Esophagus (tissue), 2 donors: ENCODE measurements around the gene CRCP. TPM values are rescaled to one million over a fixed set of nuclear protein-coding genes. Genes with fewer than 3 reads are reported as not detected.
"Not testable (repeated sequence)": the region's sequence is repeated elsewhere in the genome, so short reads cannot be mapped to it uniquely, and the experiment has no call there.

Source experiments
- H3K27ac ChIP-seq, 2 donors: one replicate each; pipeline ENCODE4 v1.5.1; 2013; ENCODE audit warnings: low read depth in 2 of 2, mild to moderate bottlenecking in 2 of 2, inconsistent platforms in 1 of 2, low read length in 1 of 2, moderate library complexity in 1 of 2
- H3K27me3 ChIP-seq, 2 donors: one replicate each; pipeline ENCODE4 v1.6.1; 2013; ENCODE audit warnings: low read length in 2 of 2, control low read depth in 1 of 2, mild to moderate bottlenecking in 1 of 2; ENCODE audit not compliant: insufficient read depth in 2 of 2, control insufficient read depth in 1 of 2
- H3K36me3 ChIP-seq, 2 donors: one replicate each; pipeline ENCODE4 v1.6.1; 2013; ENCODE audit warnings: low read length in 1 of 2; ENCODE audit not compliant: control insufficient read depth in 2 of 2, insufficient read depth in 2 of 2
- H3K4me1 ChIP-seq, 2 donors: one replicate each; pipeline ENCODE4 v1.6.1; 2013; ENCODE audit warnings: low read length in 1 of 2; ENCODE audit not compliant: control insufficient read depth in 2 of 2, insufficient read depth in 2 of 2
- H3K4me3 ChIP-seq, 2 donors: one replicate each; pipeline ENCODE4 v1.5.1; 2013; ENCODE audit warnings: low read length in 2 of 2, mild to moderate bottlenecking in 2 of 2, low read depth in 1 of 2, moderate library complexity in 1 of 2
- H3K9me3 ChIP-seq, 2 donors: one replicate each; pipeline ENCODE4 v1.6.1; 2013; ENCODE audit warnings: mild to moderate bottlenecking in 2 of 2, low read depth in 1 of 2, low read length in 1 of 2, moderate library complexity in 1 of 2; ENCODE audit not compliant: control insufficient read depth in 2 of 2, insufficient read depth in 1 of 2
- WGBS, 2 donors: extraction: QIAGEN DNeasy Blood & Tissue Kit; methylation state at CpG; one replicate each; pipeline ENCODE4 v1.1.7; 2013; 5-methylcytosine and 5-hydroxymethylcytosine counted together
- polyA plus RNA-seq, 2 donors: library from polyadenylated mRNA; stranded (reverse); fragments of 200-250 nt; gene quantifications; one replicate each; pipeline ENCODE4 v1.2.3, GENCODE V29; 2013
- donor health status: healthy with polysubstance abuse.
- donor health status: Bipolar disorder and iron deficiency.

CRCP gene
- polyA plus RNA-seq: 10 to 100 TPM; 14.5 to 19.5 TPM

DNA sequence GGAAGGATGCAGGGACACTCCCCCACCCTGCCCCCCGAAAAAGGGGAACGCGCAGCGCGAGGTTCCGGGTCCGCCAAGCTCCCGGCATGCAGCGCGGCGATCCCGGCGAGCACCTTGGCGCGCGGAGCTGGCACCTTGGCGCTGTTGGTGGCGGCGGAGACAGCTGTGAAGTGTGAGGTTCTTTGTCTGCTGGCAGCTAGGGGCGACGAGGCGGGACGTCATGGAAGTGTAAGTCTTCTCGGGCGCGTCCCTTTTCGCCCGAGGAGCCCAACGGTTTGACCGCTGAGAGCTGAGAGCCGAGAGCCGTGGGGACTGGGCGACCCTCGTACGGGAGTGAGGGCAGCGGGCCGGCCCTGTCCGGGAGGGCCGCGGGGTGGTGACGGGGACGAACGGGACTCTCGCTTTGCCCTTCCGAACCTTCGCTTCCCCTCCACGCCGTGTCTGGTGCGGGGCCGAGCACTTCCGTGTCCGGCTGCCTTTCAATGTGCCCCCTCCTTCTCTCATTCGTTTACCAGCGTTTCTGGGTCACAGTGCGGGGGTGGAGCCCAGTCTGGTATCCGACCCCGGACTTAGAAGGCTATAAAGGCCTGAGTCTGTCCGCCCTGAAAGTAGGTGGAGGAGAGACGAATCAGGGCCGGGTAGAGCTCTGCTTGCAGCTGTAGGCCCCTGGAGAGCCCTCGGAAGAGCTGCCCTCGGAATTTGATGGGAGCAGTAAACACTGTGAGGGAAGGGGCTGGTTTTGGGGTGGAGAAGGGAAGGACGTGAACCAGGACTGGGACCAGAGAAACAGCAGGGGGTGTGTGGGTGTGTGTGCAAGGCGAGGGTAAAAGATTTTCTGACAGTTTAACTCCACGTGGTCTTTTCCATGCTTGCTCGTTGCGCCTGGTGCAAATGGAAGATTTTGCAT lies at the start of gene CRCP:
CRCP (plus strand) TSS at position 105 of the 907 bp plus-strand sequence; CDS start at position 221, 116 bp downstream.
- Histone ChIP-seq H3K4me1 (peaks cover 2 to 14% of the 10 kb centered on the region in 2 donors), H3K36me3 (peaks cover 0 to 4% of the 10 kb centered on the region in 2 donors), H3K27ac (peak within 1 kb of the TSS; percentile 97 to 98), H3K9me3 (no peaks in the 10 kb centered on the region), H3K27me3 (no peaks in the 10 kb centered on the region), H3K4me3 (peak within 1 kb of the TSS; percentile 88 to 94)
- WGBS, 2 donors: 0% methylated on average over 67 of the region's 67 CpGs

DNA sequence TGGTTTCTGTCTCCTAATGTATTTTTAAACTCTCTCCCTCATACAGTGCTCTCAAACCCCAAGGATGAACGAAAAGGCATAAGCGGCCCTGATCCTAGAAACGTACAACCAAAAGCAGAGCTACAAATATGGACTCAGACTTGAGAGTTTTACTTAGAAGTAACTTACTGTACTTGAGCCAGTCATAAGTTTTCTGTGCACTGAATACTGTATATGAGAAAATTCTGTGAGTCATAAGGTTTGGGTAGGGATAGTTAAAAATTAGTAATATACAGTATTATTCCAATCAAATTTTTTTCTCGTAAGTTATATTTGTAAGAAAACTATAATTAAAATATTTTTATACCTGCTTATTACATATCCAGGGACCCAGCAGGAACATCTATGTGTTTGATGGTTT lies 44.9 kb upstream of the CRCP start:
- H3K9me3 ChIP-seq: peaks cover 0 to 3% of the 10 kb centered on the region in 2 donors
- 94 to 95% methylated on average over 4 of the region's 4 CpGs for whole genome bisulfite sequencing, 2 donors
- no peaks in the 10 kb centered on the region for H3K27me3 ChIP-seq
- no peaks in the 10 kb centered on the region for H3K4me1 ChIP-seq
- H3K36me3 ChIP-seq: no peaks in the 10 kb centered on the region
- H3K4me3 ChIP-seq: no peak overlapping the region
- no peak overlapping the region for H3K27ac ChIP-seq

DNA sequence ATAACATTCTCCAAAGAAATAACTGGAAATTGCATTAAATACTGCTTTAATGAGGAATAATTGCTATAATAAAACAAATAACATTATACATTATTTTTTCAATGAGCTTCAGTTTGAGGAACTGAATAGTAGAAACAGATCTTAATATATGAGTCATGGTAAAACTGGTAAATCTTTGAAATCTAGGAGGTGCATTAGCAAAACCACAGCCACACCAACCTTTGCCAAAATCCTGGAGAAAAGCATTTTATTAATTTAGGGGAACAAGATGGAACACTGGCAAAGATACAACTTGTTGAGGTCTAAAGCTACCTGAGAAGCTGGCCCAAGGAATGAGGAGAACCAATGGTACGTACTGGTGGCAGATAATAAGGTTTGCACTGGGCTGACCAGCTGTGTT lies 44.4 kb upstream of the CRCP start:
- Histone ChIP-seq H3K27ac (no peak overlapping the region), H3K4me1 (no peaks in the 10 kb centered on the region), H3K9me3 (peaks cover 0 to 3% of the 10 kb centered on the region in 2 donors), H3K4me3 (no peak overlapping the region), H3K36me3 (no peaks in the 10 kb centered on the region), H3K27me3 (no peaks in the 10 kb centered on the region)
- WGBS, 2 donors: 86 to 89% methylated on average over 1 of the region's 1 CpG

DNA sequence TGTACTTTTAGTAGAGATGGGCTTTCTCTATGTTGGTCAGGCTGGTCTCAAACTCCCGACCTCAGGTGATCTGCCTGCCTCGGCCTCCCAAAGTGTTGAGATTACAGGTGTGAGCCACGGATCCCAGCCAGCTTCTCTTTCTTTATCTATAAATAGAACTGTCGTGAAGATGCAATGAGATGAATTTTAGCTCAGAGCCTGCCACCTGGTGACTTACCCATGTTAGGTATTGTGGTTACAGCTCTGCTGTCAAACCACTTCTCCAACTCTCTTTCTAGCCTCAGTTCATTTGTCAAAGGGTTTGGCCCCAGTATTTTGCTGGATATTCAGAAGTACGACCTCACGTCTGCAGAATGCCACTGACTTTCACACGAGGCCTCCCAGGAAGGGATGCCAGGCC lies 42.4 kb upstream of the CRCP start:
- not testable (repeated sequence) for H3K27ac ChIP-seq, H3K4me3 ChIP-seq, H3K4me1 ChIP-seq, H3K27me3 ChIP-seq, H3K9me3 ChIP-seq, H3K36me3 ChIP-seq
- 55 to 65% methylated on average over 7 of the region's 7 CpGs for WGBS, 2 donors

DNA sequence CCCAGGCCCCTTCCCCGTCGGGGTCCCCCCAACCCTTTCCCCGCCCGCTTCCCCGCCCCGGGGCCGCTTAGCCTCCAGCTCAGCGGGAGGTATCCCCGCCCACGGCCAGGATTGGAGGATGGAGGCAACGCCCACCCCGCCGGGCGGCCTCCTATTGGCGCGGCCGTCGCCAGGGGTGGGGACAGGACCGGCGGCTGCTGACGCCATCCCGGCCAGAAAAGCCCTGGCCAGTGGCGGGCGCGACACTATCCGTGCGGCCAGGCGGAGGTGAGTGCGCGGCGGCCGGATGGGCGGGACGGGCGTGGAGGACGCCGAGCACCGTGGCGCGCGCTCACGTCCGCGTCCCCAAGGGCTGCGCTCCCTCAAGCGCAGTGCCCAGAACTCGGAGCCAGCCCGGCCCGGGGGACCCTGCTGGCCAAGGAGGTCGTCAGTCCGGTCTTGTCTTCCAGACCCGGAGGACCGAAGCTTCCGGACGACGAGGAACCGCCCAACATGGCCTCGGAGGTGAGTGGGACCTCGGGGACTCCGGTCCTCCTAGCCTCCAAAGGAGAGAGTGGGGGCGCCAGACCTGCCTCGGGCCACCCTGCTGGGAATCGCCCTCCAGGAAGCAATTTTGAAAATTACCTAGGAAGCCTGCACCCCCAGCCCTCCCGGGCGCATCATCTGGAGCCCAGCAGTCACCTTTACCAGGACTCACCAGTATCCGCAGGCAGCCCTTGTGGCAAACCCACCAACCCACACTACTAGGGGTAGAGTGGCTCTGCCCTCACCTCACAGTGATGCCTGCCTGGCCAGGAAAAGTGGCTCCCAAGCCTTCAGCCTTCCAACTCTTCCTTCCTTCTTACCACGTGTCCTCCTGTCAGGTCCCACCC lies 38.8 kb upstream of the CRCP start, which contains the start of gene ASL:
ASL (plus strand) TSS at position 230 of the 872 bp plus-strand sequence; CDS start at position 493, 263 bp downstream.
- H3K27ac ChIP-seq: peak within 1 kb of the TSS; percentile 51 to 75
- H3K4me3 ChIP-seq: peak within 1 kb of the TSS; percentile 87
- H3K9me3 ChIP-seq: no peaks in the 10 kb centered on the region
- H3K4me1 ChIP-seq: peaks cover 0 to 7% of the 10 kb centered on the region in 2 donors
- H3K27me3 ChIP-seq: no peaks in the 10 kb centered on the region
- peaks cover 0 to 4% of the 10 kb centered on the region in 2 donors for H3K36me3 ChIP-seq
- 1% methylated on average over 62 to 67 of the region's 67 CpGs for WGBS, 2 donors

DNA sequence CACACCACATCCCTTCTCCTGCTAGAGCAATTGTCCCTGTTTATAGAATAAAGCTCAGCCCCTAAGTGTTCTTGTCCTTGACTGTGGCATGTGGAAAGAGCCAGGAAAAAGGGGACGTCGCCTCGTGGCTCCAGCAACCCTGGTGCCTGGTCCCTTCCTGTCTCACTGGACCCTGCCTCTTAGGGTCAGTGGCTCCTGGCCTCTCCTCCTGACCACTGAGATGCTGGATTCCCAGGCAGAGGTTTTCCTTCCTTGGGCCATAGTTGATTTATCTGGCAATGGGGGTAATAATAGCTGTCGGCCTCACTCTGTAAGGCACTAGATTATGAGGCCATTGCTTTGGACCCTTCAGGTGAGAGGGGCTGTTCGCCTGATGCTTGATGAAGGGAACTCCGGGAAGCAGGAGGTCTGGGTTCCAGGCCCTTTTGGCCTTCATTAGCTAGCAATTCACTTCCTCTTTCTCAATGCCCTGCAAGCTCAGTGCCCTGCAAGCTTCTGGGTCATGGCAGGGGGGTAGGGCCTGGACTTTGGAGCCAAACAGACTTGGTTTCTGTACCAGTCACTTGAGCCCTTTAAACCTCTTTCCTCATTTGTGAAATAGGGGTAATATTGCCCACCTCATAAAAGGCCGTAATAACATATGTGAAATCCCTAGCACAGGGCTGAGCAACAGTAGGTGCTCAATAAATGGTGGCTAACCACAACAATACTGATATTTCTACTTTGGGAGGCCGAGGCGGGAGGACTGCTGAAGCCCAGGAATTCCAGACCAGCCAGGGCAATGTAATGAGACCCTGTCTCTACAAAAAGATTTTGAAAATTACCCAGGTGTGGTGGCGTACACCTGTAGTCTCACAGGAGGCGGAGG lies 38.0 kb upstream of the CRCP start:
- Histone ChIP-seq H3K27ac (no peak overlapping the region), H3K9me3 (no peaks in the 10 kb centered on the region), H3K36me3 (peaks cover 0 to 6% of the 10 kb centered on the region in 2 donors), H3K4me3 (peak overlapping the region; percentile 87), H3K4me1 (peaks cover 0 to 7% of the 10 kb centered on the region in 2 donors), H3K27me3 (no peaks in the 10 kb centered on the region)
- 69 to 73% methylated on average over 11 of the region's 11 CpGs for WGBS, 2 donors

DNA sequence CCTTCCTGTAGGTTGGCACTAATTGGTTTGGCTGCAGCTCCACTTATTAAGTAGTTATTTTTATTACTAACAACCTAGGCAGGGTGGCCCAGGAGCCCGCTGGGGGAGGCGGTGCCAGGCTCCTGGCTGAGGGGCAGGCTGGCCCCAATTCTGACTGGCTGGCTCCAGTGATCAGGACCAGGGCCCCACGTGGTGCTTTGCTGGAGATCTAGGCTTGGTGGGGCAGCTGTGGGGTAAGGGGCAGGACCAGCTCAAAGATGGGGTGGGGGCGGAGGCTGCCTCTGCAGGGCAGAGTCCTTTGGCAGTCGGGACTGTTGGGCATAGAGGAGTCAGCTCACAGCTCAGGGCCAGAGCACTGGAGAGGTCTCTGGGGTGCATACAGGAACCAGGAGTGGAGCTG lies 36.6 kb upstream of the CRCP start:
- Histone ChIP-seq H3K27me3 (no peaks in the 10 kb centered on the region), H3K27ac (no peak overlapping the region), H3K36me3 (peaks cover 7 to 10% of the 10 kb centered on the region in 2 donors), H3K9me3 (no peaks in the 10 kb centered on the region), H3K4me1 (peaks cover 0 to 7% of the 10 kb centered on the region in 2 donors), H3K4me3 (no peak overlapping the region)
- 77 to 86% methylated on average over 5 of the region's 5 CpGs for WGBS, 2 donors

DNA sequence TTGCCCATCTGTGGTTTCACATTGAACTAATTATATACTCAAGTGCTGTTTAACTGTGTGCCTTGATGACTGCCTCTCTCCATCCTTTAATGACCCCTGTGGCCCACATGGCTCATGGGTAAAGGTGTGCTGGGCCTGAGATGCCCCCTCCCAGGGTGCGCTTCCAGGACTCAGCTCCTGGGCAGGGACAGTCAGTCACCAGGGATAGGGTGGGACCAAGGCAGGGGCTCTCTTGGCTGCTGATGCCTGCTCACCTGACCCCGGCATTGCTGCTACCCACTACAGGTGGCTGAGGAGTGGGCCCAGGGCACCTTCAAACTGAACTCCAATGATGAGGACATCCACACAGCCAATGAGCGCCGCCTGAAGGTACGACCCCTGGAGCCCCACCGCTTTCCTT lies 32.6 kb upstream of the CRCP start:
- Histone ChIP-seq H3K27ac (no peak overlapping the region), H3K4me3 (no peak overlapping the region), H3K27me3 (no peaks in the 10 kb centered on the region), H3K36me3 (peaks cover 7 to 21% of the 10 kb centered on the region in 2 donors), H3K9me3 (no peaks in the 10 kb centered on the region), H3K4me1 (peaks cover 0 to 3% of the 10 kb centered on the region in 2 donors)
- WGBS, 2 donors: 97% methylated on average over 6 of the region's 6 CpGs
